Measurements from ENCODE around the gene FLT3.

DNA sequence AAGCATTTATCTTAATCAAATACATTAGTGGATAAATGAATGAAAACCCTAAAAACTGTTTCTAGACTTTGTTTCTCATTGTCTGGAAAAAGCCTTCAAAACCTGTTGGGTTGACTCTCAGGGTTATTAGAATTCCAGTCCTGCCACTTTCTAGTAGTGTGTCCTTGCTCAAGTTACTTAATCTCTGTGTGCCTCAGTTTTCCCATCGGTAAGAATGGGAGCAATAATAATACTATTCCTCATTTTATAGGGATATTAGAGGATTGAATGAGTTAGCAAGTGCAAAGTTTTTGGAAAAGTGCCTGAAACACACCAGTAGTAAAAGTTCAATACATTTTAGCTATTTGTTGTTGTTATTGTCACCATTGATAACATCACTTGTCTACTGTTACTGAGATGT, 114.8 kb downstream of the FLT3 start:
- TF ChIP-seq EZH2 (IDR thresholded peaks at IDR 0.05) = no peak
- TF ChIP-seq POLR2AphosphoS5 (IDR thresholded peaks at IDR 0.05; ENCODE audit: borderline replicate concordance, low read depth, low read length) = no peak

Measured in SK-N-MC (cell line).